Lung (tissue), 12 donors: ENCODE data around the gene CSAG2. TPM values are rescaled to one million over a fixed set of nuclear protein-coding genes. Genes with fewer than 3 reads are reported as not detected.
"Not testable (repeated sequence)": the region's sequence is repeated elsewhere in the genome, so short reads cannot be mapped to it uniquely, and the experiment has no call there.

Experiments used
- ATAC-seq: fragments of 200-7000 bp; cut with Tn5 transposase; one replicate; pipeline ENCODE4 v1.9.1; 2020; ENCODE audit warnings: moderate number of reproducible peaks; ENCODE audit not compliant: insufficient read depth, low FRiP score
- DNase-seq, 3 donors: peaks; one replicate each; pipeline ENCODE4 v3.0.0-alpha.2; 2013 to 2017
- H3K27ac ChIP-seq, 2 donors: one replicate each; pipeline ENCODE4 v1.5.1; 2013; ENCODE audit warnings: mild to moderate bottlenecking in 2 of 2, moderate library complexity in 2 of 2, control low read depth in 1 of 2, inconsistent platforms in 1 of 2, low read depth in 1 of 2, low read length in 1 of 2
- H3K27me3 ChIP-seq, 3 donors: one replicate each; pipeline ENCODE4 v1.5.1; 2013; ENCODE audit warnings: low read length in 2 of 3; ENCODE audit not compliant: control insufficient read depth in 3 of 3, insufficient read depth in 3 of 3
- H3K36me3 ChIP-seq, 4 donors: one replicate each; pipeline ENCODE4 v1.5.1; 2013; ENCODE audit warnings: low read length in 4 of 4, mild to moderate bottlenecking in 1 of 4, moderate library complexity in 1 of 4; ENCODE audit not compliant: control insufficient read depth in 4 of 4, insufficient read depth in 4 of 4
- H3K4me1 ChIP-seq, 5 donors: one replicate each; pipeline ENCODE4 v1.5.1; 2013; ENCODE audit warnings: low read length in 5 of 5, mild to moderate bottlenecking in 2 of 5, moderate library complexity in 1 of 5; ENCODE audit not compliant: control insufficient read depth in 5 of 5, insufficient read depth in 5 of 5
- H3K4me3 ChIP-seq: one replicate; pipeline ENCODE4 v1.5.1; 2013; ENCODE audit warnings: mild to moderate bottlenecking, control low read depth, moderate library complexity
- H3K9ac ChIP-seq, 2 donors: one replicate each; pipeline ENCODE4 v1.5.1; 2013; ENCODE audit warnings: low read length in 2 of 2, control low read depth in 1 of 2; ENCODE audit not compliant: insufficient read depth in 1 of 2
- H3K9me3 ChIP-seq, 4 donors: one replicate each; pipeline ENCODE4 v1.5.1; 2013; ENCODE audit warnings: low read length in 3 of 4, mild to moderate bottlenecking in 1 of 4, moderate library complexity in 1 of 4; ENCODE audit not compliant: control insufficient read depth in 4 of 4, insufficient read depth in 3 of 4
- CTCF ChIP-seq: IDR thresholded peaks from 2 replicates; pipeline ENCODE4 v1.5.1; 2012; ENCODE audit warnings: mild to moderate bottlenecking; ENCODE audit errors: control extremely low read depth, extremely low read depth
- WGBS, 2 donors: extraction: QIAGEN DNeasy Blood & Tissue Kit; methylation state at CpG; one replicate each; pipeline ENCODE4 v1.1.7; 2013; 5-methylcytosine and 5-hydroxymethylcytosine counted together
- polyA plus RNA-seq, 2 donors: library from polyadenylated mRNA; stranded (reverse); fragments of 200-250 nt; gene quantifications; one replicate each; pipeline ENCODE4 v1.2.1, GENCODE V29; 2013
- total RNA-seq, 2 donors: library from RNA; depleted of rRNA in 1 of 2; stranded (reverse); fragments of >200 nt in 1 of 2; gene quantifications; one replicate each; pipeline ENCODE4 v1.2.1, GENCODE V29; 2014 to 2021
- donor health status: control.
- donor health status: control.
- donor health status: Bipolar disorder and iron deficiency.
- donor health status: healthy.
- donor health status: DM: yes; HTN: yes; CAD: no.

CSAG2 gene
- total and polyA plus RNA-seq, 4 donors, result not detected

- Histone ChIP-seq H3K4me3 (no peak overlapping the region), H3K36me3 (no peaks in the 10 kb centered on the region), H3K4me1 (no peaks in the 10 kb centered on the region), H3K27me3 (no peaks in the 10 kb centered on the region), H3K9ac (no peak overlapping the region), H3K27ac (no peak overlapping the region), H3K9me3 (peaks cover 0 to 7% (median 3%) of the 10 kb centered on the region in 4 donors)
- TF ChIP-seq CTCF, result no peak
- no peak for ATAC-seq
- DNase-seq, result no peak
- WGBS, 2 donors, result 67 to 76% methylated on average over 7 of the region's 7 CpGs
These were observed 16.3 kb upstream of the CSAG2 start for GRCh38 chrX:152725409-152725808.

- not testable (repeated sequence) for H3K4me1 ChIP-seq, H3K4me3 ChIP-seq, H3K27ac ChIP-seq, H3K27me3 ChIP-seq, ATAC-seq, H3K9ac ChIP-seq, H3K9me3 ChIP-seq, DNase-seq, H3K36me3 ChIP-seq
- WGBS, 2 donors, result no CpG with 5 or more reads among the region's 35 CpGs
These were observed 5.0 kb upstream of the CSAG2 start, which contains the start of gene MAGEA2B for GRCh38 chrX:152713815-152714787. TSS of gene MAGEA2B (plus strand) at chrX:152714628. CDS start at chrX:152717107, 2,479 bp downstream.

GRCh38 chrX:152713195-152713594, 4.1 kb upstream of the CSAG2 start:
- H3K9me3 ChIP-seq, H3K9ac ChIP-seq, DNase-seq, H3K4me1 ChIP-seq, H3K27ac ChIP-seq, H3K27me3 ChIP-seq, ATAC-seq, H3K4me3 ChIP-seq, H3K36me3 ChIP-seq: not testable (repeated sequence)
- WGBS, 2 donors, result no CpG with 5 or more reads among the region's 5 CpGs

DNA sequence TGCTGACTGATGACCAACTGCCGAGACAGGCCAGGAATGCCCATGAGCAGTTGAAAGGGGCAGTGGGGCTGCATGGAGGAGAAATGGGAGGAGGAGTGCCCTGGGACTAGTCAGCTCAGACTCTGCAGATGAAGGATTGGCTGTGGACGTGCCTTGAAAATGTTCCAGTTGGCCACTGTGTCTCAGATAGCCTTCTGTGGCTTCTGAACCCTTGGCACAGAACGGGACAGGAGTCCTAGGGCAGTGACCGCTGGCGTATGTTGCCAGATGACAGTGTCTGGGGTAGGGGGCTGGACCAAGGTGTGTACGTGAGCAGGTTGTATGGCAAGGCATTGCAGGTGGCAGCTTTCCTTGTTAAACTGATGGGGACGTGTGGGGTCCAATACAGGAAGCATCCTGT, 2.6 kb downstream of the CSAG2 start:
- not testable (repeated sequence) for H3K9ac ChIP-seq, H3K36me3 ChIP-seq, H3K27me3 ChIP-seq, H3K9me3 ChIP-seq, H3K4me3 ChIP-seq, H3K27ac ChIP-seq, H3K4me1 ChIP-seq, DNase-seq, ATAC-seq
- WGBS, 2 donors, result 74 to 90% methylated on average over 2 to 4 of the region's 7 CpGs

GRCh38 chrX:152700390-152700789, 8.7 kb downstream of the CSAG2 start:
- not testable (repeated sequence) for H3K9ac ChIP-seq, H3K27me3 ChIP-seq, ATAC-seq, H3K4me3 ChIP-seq, H3K27ac ChIP-seq, H3K36me3 ChIP-seq, H3K4me1 ChIP-seq, H3K9me3 ChIP-seq
- 89 to 98% methylated on average over 4 of the region's 5 CpGs for WGBS, 2 donors
- peak in 1 of 3 donors; percentile 8 for DNase-seq

- H3K4me1 ChIP-seq, H3K9ac ChIP-seq, H3K27ac ChIP-seq, ATAC-seq, H3K36me3 ChIP-seq, H3K27me3 ChIP-seq, H3K4me3 ChIP-seq, H3K9me3 ChIP-seq, DNase-seq: not testable (repeated sequence)
- whole genome bisulfite sequencing, 2 donors, result 87% methylated on average over 7 of the region's 34 CpGs; no CpG with 5 or more reads in 1 of the 2 donors
These were observed 10.8 kb downstream of the CSAG2 start, which contains the start of gene MAGEA3 for GRCh38 chrX:152697952-152698931. TSS of gene MAGEA3 (plus strand) at chrX:152698794. CDS start at chrX:152700833, 2,039 bp downstream.

- H3K9me3 ChIP-seq, ATAC-seq, H3K27ac ChIP-seq, DNase-seq, H3K4me3 ChIP-seq, H3K36me3 ChIP-seq, H3K9ac ChIP-seq, H3K27me3 ChIP-seq, H3K4me1 ChIP-seq: not testable (repeated sequence)
- WGBS, 2 donors, result no CpG with 5 or more reads among the region's 3 CpGs
These were observed 28.1 kb downstream of the CSAG2 start for GRCh38 chrX:152681012-152681411.
